NOMO-1 treated with DMSO at 0.1 percent for 48 hours (cell line): ENCODE data around the gene HOXC12.

Source experiments
- DNase-seq: peaks from one replicate; lab custom pipeline; 2025; ENCODE audit not compliant: unreplicated experiment; lab: John Stamatoyannopoulos, UW

The HOXC12 gene

DNA sequence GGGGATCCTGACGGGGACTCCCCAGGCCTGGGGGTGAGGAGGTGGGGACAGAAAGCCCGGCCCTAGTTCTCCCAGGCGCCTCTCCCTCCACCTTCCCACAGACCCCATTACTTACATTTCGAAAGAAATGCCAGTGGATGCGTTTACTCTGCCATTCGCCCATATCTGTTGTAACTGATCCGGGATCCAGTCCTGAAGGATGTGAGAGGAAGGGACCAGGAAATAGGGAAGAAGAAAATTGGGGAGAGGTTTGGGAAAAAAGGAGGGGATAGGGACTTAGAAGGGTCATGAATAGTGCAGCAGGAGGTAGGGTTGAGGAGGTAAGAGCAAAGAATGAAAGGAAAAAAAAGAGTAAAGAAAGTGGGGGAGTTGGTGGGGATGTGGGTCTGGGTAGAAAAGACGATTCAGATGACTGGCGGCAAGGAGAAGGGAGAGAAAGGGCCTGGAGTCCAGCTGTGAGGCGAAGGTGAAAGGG lies 1.1 kb downstream of the HOXC12 start:
- DNase-seq, result no peak

DNA sequence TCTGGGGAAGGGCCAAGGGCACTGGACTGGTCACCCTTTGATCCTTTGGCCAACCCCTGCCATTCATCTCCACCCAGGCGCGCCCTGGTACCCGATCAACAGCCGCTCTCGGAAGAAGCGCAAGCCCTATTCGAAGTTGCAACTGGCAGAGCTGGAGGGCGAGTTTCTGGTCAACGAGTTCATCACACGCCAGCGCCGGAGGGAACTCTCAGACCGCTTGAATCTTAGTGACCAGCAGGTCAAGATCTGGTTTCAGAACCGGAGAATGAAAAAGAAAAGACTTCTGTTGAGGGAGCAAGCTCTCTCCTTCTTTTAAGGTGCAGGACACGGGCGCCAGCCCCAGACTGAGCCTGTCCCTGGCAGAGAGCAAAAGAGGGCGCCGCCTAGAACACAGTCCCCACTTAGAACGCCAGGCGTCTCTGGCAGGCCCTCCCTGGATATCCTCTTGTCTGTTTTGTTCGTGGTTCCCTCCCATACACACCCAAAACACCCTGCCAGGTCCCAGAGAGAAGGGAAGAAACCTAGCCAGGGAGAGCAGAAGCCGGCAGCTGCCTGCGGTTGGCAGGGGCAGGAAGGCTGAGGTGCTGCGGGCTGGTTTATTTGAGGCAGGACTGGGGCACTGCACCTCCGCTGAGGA lies 1.7 kb downstream of the HOXC12 start:
- DNase-seq, result no peak

DNA sequence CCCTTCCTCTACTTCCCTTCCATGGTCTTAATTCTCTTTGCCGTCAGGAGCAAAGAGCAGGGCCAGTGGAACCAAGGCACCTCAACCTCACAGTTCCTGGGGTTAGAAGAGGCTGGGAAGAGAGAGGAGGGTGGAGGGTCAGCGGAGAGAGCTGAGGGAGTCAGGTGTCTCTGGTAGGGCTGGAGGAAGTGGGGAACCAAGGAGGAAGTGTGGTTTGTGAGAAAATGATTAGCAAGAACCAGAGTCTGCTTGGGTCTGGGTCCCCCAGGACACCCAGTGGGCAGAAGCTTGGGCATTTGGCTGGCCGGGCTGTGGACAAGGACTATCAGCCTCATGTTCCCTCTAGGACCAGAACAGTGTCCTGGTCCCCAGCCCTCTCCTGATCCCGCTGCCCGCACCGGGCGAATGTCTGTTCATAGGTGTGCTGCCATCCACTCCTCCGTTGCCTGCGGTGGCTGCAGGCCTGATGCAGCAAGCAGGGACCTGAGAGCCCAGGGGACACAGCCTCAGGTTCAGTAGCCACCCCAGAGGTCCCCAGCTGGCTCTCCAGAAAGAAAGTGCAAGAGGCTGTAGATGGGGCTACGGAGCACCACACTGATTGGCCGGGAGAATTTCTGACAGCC lies 2.3 kb downstream of the HOXC12 start:
- peak; percentile 25 for DNase-seq

DNA sequence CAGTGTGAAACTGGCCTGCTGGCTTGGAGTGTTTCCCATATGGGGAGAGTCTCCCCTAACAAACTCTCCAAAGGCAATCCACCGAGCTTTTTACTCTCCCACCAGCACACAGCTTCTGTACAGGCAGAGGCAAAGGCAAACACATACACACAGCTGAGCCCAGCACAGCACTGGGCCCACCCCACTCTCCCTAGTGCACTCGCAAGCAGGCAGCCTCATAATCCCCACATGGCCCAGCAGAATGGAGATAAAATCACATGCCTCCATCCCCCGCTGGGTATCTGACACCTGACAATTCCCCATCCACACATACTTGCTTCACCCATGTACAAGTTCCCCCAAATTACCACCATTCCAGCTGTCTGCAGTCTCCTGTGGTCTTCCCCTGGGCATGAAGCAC lies 3.4 kb downstream of the HOXC12 start:
- no peak for DNase-seq

DNA sequence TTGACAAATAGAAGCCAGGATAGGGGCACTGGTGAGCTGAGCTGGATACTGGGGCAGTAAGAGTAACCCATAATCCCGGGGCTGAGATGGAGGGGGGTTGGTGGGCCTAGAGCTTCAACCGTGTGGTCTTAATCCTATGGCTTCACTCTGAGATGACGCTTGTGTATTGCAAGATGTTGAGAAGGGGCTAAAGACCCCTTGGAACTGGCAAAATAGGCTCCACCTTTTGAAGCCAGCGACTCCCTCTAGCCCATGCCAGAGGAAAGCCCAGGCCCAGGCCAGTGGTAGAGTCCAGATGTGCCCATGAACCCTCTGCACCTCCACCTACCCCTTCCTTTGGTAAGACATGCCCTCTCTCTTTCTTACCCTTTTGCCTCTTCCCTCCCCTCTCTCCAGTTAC lies 4.6 kb downstream of the HOXC12 start:
- no peak for DNase-seq

DNA sequence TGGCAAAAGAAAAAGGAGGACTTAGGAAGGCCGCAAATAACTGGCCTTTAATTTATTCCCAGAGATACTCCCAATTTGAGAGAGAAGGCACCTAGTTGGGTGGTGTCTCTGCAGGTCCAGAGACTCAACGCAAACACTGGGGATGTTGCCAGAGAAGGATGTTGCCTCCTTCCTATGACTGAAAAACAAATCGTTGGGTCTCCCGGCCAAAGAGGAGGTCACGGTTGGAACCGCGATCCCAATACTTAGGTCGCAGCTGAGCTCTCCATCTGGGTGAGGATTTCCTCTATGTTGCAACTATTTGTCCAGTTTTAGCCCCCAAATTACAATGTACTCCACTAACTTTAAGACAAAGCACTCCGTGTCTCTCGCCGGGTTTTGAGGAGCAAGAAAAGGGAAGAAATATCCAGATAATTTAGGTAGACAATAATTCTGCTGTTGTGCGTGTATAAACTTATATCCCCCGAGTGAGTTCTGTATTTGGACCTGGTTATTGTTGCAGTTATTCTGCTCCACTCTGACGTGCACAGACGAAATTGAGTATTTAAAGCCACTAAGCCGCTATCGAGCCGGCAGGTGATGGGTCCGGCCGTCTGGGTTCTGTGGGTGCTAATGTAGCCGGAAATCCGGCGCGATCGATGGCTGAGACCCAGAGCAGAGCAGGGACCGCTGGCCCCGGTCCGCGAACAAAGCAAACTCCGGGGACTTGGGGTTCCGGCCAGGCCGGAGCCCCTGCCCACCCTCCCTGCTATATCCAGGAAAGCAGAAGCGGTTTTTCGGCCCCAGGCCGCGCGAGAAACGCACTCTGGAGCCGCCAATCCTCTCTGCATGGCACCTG lies 5.7 kb downstream of the HOXC12 start:
- DNase-seq, result no peak

DNA sequence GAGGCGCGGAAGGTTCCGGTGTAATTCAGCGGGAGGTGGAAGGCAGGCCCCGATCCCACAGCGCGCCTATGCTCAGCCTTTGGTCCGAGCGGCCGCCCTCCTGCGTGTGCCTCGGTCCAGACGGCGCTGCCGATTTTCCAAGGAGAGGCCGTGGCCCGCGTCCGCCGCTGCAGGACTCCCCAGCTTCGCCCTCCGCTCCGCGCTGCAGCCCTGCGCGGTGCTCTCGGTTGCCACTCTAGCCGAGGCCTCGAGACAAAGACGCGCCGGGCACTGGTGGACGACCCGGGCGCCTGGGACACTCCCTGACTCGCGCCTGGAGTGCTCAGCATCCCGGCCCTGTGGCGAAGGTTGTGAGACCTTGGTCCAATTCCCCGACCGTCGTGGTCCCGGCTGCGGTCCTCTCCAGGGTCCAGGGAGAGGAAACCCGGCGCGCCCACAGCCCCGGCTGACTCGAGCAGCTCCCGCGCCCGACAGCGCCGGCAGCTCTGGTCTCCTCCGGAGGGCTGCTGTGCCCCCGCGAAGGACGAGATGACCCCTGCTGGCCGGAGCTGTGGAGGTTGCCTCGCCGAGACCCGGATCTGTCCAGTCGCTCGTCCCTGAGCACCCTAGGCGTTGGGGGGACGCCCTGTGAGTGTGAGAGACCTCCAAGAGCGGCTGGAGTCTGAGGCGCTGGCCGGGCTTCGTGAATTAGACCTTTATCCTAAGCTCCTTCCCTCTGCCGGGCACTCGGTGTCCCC lies 6.5 kb downstream of the HOXC12 start:
- no peak for DNase-seq

DNA sequence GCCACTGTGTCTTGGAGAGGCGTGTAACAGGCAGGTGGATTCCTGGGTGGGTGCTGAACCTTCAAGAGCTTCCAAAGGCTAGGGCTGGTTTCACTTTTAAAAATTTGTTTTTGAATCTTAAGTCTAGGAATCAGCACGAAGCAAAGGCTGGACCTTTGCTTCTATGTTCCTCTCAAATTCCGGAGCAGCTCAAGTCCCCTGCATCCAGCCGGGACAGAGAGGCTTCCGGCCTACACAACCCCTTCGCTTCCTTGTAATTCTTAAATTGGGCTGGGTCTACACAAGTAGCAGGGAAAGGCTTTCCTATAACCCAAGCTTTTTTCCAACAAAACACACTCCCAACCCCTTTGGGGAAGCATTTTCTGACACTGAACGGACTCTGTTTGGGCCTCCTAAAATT lies 8.3 kb downstream of the HOXC12 start:
- no peak for DNase-seq

DNA sequence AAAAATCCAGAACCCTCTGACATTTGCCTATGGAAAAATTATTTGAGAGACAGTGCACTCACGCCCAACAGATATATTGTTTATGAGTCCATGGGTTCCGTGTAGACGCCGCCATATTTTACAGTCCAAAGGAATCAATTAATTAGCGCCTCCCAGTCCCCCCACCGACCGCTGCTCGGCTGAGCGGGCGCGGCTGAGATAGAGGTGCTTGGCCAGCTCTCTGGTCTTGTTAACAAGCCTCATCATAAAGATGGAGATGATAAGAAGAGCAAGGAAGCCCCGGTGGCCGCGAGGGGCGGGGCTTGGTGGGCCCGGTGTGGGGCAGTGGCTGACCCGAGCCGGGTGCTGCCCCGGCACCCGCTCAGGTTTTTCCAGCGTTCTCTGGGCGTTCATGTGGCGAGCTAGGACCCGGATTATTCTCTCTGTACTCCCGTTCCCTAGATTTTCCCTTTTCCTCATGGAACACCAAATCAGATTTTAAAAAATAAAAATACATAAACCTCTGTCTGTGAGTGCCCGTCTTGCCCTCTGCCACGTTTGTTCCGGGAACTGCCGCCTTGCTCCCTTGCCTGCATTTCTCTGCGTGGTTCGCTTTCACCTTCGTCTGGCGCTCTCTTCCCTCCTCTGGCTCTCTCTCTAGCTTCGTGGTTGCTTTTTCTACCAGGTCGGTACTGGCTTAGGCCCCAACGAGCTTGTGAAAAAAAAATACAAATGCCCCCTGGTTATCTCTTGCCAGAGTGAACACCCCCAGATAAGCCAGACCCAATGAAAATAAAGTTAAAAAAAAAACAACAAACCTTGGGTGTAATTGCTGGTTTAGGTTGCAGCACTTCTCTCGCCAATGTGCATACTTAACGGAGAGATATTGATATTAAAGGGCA lies 9.0 kb downstream of the HOXC12 start:
- no peak for DNase-seq

DNA sequence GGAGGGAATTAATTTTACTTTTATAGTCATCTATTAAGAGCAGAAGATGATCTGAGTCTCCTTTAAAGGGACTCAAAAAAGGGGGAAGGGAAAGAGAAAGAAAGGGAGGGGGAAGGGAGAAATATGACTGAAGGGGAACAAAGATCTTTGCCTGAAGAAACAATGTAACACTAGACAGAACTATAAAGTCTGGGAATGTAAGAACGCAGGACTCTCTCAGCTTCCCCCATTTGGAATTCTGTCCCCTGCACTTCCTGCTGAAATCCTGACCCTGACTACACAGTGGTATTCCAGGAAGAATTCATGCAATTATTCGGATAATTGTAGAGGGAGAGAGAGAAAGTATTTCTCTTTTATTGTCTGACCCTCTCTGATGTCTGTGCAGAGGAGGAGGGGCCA lies 9.6 kb downstream of the HOXC12 start:
- no peak for DNase-seq

DNA sequence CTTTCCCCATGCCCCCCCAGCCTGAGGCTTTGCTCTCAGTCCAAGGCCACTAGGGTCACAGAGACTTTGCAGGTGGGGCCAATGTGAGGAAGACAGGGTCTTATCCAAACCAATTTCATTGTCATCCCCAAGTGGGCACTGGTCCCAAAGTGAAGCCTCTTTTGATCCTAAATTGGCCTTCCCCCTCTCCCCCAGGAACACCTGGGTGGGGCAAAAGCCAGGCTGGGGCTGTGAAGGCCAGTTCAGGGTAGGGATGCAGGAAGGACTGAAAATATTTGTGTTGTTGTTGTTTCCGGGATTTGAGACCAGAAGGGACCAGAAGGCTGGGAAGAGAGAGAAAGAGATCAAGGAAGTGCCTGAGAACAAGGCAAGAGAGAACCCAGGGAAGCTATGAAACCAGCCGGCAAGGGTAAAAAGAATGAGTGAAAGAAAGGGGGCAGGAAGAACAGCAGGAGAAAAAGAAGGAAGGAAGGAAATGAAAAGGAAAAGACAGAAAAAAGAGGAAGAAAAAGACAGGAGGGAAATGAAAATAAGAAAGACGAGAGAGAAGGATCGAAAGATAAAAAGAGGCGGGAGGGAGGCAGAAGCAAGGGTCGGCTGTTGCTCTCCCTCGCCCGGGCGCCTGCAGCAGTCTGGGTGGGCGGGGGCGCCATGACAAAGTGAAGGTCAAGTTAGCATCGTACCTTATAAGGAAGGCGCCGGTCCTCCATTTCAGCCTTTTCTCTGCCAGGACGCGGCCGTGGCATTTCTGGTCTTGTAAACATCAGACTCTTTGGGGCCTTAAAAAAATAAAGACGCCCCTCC lies 10.8 kb downstream of the HOXC12 start:
- no peak for DNase-seq

DNA sequence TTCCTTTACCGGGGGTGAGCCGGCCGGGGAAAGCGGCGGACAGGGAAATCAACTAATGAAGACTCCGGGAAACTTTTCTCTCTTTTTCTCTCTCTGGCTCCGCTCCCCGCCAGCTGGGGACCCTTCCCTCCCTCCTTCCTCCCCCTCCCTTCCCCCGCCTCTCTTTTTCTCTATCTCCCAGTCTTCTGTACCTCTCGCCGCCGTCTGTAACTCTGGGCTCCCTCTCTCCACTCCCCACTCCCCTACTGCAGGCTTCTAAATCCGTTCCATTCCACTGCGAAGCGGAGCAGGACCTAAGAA lies 11.3 kb downstream of the HOXC12 start:
- DNase-seq, result no peak

DNA sequence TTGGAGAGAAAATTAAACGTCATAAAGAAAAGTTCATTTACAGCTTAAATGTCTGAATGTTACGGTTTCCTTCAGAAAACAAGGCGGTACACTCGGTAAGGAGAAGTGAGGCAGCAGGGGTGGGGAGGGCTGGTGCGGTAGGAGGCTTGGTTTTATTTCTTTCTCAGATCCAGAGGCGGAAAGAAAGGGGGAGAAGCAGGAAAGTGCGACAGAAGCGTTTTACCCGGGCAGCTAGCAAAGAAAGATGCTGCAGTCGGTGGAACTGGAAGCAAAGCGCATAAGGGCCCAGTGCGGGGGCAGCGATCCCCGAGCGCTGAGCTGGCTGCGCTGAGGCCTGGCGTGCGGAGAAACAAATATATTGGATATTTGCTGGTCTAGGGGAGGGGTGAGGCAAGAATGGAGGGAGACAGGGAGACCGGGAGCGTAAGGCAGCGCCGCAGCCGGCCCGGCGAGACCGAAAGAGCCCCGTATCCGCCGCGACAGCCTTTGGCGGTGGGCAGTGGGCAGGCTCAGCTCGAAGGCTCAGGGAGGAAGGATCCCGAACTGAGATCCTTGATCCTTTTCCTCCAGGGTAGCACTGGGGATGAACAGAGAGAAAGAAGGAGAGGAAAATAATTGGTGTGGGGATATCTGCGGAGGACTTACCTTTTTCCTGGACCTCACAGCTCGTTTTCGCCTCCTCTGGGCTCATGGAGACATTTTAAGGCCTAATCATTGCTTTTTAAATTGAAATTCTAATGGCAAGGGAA lies 11.9 kb downstream of the HOXC12 start:
- DNase-seq, result no peak

DNA sequence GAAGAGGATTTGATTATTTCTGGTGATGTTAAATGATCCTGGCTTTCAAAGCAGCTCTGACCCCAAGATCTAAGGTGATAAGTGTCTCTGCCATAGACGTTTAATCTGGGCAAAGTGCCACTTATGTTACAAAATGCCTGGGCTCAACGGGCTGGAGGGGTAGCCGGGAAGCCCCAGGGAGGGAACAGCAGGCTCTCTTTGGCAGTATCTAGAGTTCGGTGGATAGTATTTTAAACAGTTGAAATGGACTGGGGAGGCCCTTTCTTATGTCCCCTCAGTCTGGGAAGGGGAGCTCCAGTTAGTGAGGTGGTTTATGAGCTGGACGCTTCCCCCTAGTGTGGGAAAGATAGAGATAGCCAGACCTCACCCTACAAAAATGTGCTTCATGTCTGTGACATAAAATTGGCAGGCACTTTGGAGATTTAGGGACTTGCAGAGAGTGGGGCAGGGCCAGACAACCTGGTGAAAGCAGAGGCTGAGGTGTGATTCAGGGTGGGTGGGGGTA lies 12.8 kb downstream of the HOXC12 start:
- DNase-seq, result no peak

DNA sequence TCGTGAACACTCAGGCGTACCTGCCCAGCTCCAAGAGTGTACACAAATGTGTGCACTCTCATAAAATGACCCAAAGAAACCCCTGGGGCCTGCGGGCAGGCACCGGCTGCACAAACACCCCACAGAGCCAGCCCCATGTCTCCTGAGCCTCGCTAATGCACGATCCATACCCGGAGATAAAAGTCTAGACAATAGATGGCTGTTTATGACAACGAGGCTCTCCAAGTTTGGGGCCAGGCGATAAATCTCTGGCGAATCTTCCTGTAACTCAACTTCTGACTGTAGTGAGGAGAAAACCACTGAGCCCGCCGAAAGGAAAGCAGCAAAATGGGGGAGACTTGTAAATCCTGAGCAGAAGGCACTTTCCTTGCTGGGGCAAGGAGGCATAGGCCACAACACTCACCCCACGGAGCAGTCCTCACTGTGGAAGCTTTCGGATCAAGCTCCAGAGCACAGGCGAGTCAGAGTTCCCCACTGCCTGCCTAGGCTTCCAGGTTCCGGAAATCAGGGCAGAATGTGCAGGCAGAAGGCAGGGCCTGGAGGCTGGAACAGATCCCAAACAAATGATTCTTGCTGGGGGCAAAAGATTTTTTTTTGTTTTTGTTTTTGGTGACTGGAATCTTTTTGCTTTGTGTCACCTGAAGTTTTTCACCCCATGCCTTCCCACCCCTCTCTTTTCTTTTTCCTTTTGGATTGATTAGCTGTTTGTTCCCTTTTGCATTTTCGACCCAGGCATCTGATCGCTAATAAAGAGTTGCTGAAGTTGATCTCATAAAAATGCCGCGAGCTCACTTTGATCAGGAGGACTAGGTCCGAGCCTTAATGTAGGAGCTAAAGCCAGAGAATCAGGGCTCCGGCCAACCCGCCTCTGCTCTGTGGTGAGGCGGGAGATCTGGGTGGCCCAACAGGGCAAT lies 13.8 kb downstream of the HOXC12 start:
- no peak for DNase-seq

DNA sequence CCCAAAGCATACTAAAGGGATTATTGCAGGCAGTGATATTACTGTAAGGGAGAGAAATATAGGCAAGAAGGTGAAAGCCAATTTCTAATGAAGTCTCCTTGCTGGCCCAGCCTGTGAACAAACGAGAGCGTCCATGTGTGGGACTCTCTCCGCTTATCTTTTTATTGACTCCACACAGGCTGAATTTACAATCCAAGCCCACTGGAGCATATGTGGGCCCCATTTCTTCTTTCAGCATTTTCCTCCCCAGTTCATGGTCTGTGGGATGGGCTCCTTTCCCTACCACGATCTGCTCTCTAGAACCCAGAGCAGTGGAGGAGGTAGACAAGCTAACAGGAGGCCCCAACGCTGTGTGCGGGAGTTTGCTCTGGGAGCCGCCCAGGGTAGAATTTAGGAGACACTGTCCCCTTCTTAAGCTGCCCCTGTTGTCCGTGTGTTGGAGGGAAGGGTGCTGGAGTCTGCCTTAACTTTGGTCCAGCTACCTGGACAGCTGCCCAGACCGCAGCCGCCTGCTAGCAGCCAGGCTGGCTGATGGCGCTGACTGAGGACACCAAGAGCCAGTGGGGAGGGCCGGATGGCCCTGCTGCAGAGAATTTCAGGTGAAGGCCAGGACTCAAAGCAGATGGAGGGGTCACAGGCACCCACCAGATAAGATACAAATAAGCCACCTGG lies 15.0 kb downstream of the HOXC12 start:
- no peak for DNase-seq

DNA sequence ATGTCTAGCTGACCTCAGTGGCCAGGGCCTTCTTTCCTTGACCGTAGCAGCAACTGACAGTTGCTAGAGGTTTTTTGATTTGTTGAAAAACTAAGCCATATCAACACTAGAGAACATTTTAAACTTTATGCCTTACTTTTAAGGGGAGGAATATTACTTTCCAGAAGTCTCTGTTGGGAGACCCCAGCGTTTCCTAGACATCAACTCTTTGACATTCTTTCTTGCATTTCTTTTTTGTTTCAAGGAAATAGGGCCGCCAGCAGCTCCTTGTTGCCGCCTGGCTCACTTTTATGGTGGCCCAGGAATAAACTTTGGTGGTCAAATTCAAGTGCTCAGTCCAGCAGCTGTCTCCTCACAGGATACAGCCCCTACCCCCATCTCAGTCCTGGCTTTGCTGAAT lies 15.7 kb downstream of the HOXC12 start:
- DNase-seq, result no peak
